ENCODE measurements around the gene SLC9A9. TPM values are rescaled to one million over a fixed set of nuclear protein-coding genes. Genes with fewer than 3 reads are reported as not detected.

SLC9A9 gene
- total RNA-seq, 1 donor from 2014 or later, result 20.4 TPM

DNA sequence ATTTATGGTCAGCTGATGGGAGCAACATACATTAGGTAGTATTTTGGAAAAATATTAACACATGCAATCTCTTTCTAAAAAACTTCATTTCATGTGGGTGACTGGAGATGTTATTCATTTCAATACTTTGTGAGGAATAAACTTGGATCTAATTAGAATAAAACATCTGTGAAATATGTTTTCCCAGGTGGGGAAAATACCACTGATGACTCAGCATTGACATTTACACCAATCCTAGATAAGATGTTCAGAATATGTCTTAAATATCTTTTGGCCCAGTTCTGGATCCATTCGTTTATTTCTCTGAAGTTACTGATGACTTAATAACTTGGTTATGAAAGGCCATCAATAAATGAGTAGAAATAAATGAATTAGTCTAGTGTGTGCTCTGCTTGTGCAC is 481.1 kb downstream of the SLC9A9 start:
- Histone ChIP-seq H3K9ac (ENCODE audit: low read depth in 1 of 3, low read length in 3 of 3) (no peak overlapping the region), H3K4me3 (ENCODE audit: low read length in 3 of 3) (no peak overlapping the region), H3K9me3 (ENCODE audit: control insufficient read depth in 3 of 3, low read length in 3 of 3) (no peaks in the 10 kb centered on the region), H3K27ac (ENCODE audit: low read depth, low read length) (no peak overlapping the region), H3K27me3 (ENCODE audit: control insufficient read depth in 3 of 3, insufficient read depth in 3 of 3, low read length in 3 of 3) (no peaks in the 10 kb centered on the region), H3K36me3 (ENCODE audit: control insufficient read depth in 3 of 3, insufficient read depth in 3 of 3, low read length in 3 of 3) (no peaks in the 10 kb centered on the region), H3K4me1 (ENCODE audit: control insufficient read depth in 3 of 3, insufficient read depth in 3 of 3, low read length in 3 of 3) (no peaks in the 10 kb centered on the region)

GRCh38 chr3:143366672-143367071 is 481.6 kb downstream of the SLC9A9 start:
- Histone ChIP-seq H3K9me3 (ENCODE audit: control insufficient read depth in 3 of 3, low read length in 3 of 3) (no peaks in the 10 kb centered on the region), H3K27me3 (ENCODE audit: control insufficient read depth in 3 of 3, insufficient read depth in 3 of 3, low read length in 3 of 3) (no peaks in the 10 kb centered on the region), H3K27ac (ENCODE audit: low read depth, low read length) (no peak overlapping the region), H3K36me3 (ENCODE audit: control insufficient read depth in 3 of 3, insufficient read depth in 3 of 3, low read length in 3 of 3) (no peaks in the 10 kb centered on the region), H3K4me3 (ENCODE audit: low read length in 3 of 3) (no peak overlapping the region), H3K9ac (ENCODE audit: low read depth in 1 of 3, low read length in 3 of 3) (no peak overlapping the region), H3K4me1 (ENCODE audit: control insufficient read depth in 3 of 3, insufficient read depth in 3 of 3, low read length in 3 of 3) (no peaks in the 10 kb centered on the region)

DNA sequence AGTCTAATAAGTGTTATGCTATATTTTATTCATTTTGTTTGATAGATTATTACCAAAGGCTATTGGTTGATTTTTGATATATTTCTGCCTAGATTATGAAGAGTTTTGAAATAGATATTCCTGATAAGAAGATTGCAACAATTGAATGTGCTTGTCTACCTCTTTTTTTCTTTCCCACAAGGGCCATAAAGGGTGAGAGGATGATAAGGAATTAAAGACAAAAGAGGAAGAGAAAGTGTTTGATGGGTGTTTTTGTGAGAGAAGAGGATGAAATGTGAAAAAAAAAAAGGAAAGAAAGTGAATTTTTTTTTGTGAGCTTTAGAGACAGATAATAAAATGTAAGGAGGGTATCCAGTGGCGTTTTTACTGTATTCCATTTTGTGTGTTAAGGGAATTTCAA is 484.3 kb downstream of the SLC9A9 start:
- Histone ChIP-seq H3K9ac (ENCODE audit: low read depth in 1 of 3, low read length in 3 of 3) (no peak overlapping the region), H3K9me3 (ENCODE audit: control insufficient read depth in 3 of 3, low read length in 3 of 3) (no peaks in the 10 kb centered on the region), H3K4me1 (ENCODE audit: control insufficient read depth in 3 of 3, insufficient read depth in 3 of 3, low read length in 3 of 3) (no peaks in the 10 kb centered on the region), H3K27ac (ENCODE audit: low read depth, low read length) (no peak overlapping the region), H3K36me3 (ENCODE audit: control insufficient read depth in 3 of 3, insufficient read depth in 3 of 3, low read length in 3 of 3) (no peaks in the 10 kb centered on the region), H3K27me3 (ENCODE audit: control insufficient read depth in 3 of 3, insufficient read depth in 3 of 3, low read length in 3 of 3) (no peaks in the 10 kb centered on the region), H3K4me3 (ENCODE audit: low read length in 3 of 3) (no peak overlapping the region)

- no peak overlapping the region for H3K4me3 ChIP-seq (ENCODE audit: low read length in 3 of 3)
- H3K9ac ChIP-seq (ENCODE audit: low read depth in 1 of 3, low read length in 3 of 3), result no peak overlapping the region
- no peaks in the 10 kb centered on the region for H3K9me3 ChIP-seq (ENCODE audit: control insufficient read depth in 3 of 3, low read length in 3 of 3)
- H3K4me1 ChIP-seq (ENCODE audit: control insufficient read depth in 3 of 3, insufficient read depth in 3 of 3, low read length in 3 of 3), result no peaks in the 10 kb centered on the region
- no peaks in the 10 kb centered on the region for H3K36me3 ChIP-seq (ENCODE audit: control insufficient read depth in 3 of 3, insufficient read depth in 3 of 3, low read length in 3 of 3)
- no peaks in the 10 kb centered on the region for H3K27me3 ChIP-seq (ENCODE audit: control insufficient read depth in 3 of 3, insufficient read depth in 3 of 3, low read length in 3 of 3)
- no peak overlapping the region for H3K27ac ChIP-seq (ENCODE audit: low read depth, low read length)
These were observed 485.0 kb downstream of the SLC9A9 start for GRCh38 chr3:143363276-143363675.

DNA sequence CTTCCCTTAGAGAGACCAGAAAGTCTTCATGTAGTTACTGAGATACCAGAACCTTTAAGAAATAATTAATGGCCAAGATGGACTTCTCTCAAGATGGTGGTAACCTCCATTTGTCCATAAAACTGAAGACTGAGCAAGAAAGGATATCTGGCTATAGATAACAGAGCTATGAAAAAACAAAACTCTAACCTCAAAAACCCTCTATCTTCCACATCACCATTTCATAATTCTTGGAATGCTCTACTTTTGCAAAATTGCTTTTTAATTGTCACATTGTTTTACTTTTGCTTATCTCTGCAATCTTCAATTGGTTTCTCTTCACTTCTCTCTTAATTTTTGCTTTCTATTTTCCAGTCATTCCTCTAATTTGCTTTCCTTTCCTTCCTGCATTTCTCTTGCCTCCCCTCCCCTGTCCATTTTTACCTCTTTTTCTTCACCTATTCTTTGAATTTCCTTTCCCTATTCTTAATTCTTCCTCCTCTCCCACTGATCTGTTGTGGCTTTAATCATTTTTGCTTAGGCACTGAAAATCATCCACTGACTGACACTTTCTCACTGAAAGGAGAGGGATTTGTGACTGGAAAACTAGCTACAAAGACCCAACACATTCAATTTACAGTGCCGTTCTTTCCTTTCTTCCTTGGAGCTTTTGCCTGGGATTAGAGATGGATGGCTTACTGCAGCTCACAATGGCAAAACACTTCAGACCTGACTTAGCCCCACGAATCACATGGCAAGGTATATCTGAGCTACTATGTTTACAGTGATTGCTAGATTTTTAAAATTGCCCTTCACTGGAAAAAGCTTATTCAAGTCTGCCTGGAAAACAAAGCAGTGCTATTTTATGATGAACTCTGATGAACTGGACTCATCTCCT is 485.9 kb downstream of the SLC9A9 start:
- Histone ChIP-seq H3K4me1 (ENCODE audit: control insufficient read depth in 3 of 3, insufficient read depth in 3 of 3, low read length in 3 of 3) (no peaks in the 10 kb centered on the region), H3K36me3 (ENCODE audit: control insufficient read depth in 3 of 3, insufficient read depth in 3 of 3, low read length in 3 of 3) (no peaks in the 10 kb centered on the region), H3K27ac (ENCODE audit: low read depth, low read length) (no peak overlapping the region), H3K4me3 (ENCODE audit: low read length in 3 of 3) (no peak overlapping the region), H3K9me3 (ENCODE audit: control insufficient read depth in 3 of 3, low read length in 3 of 3) (no peaks in the 10 kb centered on the region), H3K27me3 (ENCODE audit: control insufficient read depth in 3 of 3, insufficient read depth in 3 of 3, low read length in 3 of 3) (no peaks in the 10 kb centered on the region), H3K9ac (ENCODE audit: low read depth in 1 of 3, low read length in 3 of 3) (no peak overlapping the region)

- Histone ChIP-seq H3K27ac (ENCODE audit: low read depth, low read length) (no peak overlapping the region), H3K4me1 (ENCODE audit: control insufficient read depth in 3 of 3, insufficient read depth in 3 of 3, low read length in 3 of 3) (no peaks in the 10 kb centered on the region), H3K36me3 (ENCODE audit: control insufficient read depth in 3 of 3, insufficient read depth in 3 of 3, low read length in 3 of 3) (no peaks in the 10 kb centered on the region), H3K9me3 (ENCODE audit: control insufficient read depth in 3 of 3, low read length in 3 of 3) (no peaks in the 10 kb centered on the region), H3K27me3 (ENCODE audit: control insufficient read depth in 3 of 3, insufficient read depth in 3 of 3, low read length in 3 of 3) (no peaks in the 10 kb centered on the region), H3K9ac (ENCODE audit: low read depth in 1 of 3, low read length in 3 of 3) (no peak overlapping the region), H3K4me3 (ENCODE audit: low read length in 3 of 3) (no peak overlapping the region)
These were observed 486.7 kb downstream of the SLC9A9 start for GRCh38 chr3:143361589-143361988.

DNA sequence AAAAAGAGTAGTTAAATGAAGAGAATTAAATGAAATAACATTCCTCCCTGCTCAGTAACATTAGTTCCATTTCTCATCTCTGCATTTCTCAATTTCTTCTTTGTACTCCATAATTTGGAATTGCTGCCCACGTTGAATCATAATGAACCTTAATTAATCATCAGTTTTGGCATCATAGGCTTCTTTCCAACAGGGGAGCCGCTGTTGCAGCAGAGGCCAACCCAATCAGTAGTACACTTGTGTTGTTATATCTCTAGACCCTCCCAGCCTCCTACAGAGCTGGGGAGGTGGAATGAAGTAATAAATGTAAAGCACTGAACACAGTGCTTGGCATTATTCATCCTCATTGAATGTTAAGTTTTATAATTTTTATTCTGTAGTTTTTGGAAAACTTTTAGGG is 488.0 kb downstream of the SLC9A9 start:
- H3K27me3 ChIP-seq (ENCODE audit: control insufficient read depth in 3 of 3, insufficient read depth in 3 of 3, low read length in 3 of 3), result no peaks in the 10 kb centered on the region
- H3K36me3 ChIP-seq (ENCODE audit: control insufficient read depth in 3 of 3, insufficient read depth in 3 of 3, low read length in 3 of 3), result no peaks in the 10 kb centered on the region
- H3K9me3 ChIP-seq (ENCODE audit: control insufficient read depth in 3 of 3, low read length in 3 of 3), result no peaks in the 10 kb centered on the region
- no peak overlapping the region for H3K4me3 ChIP-seq (ENCODE audit: low read length in 3 of 3)
- H3K9ac ChIP-seq (ENCODE audit: low read depth in 1 of 3, low read length in 3 of 3), result no peak overlapping the region
- no peak overlapping the region for H3K27ac ChIP-seq (ENCODE audit: low read depth, low read length)
- H3K4me1 ChIP-seq (ENCODE audit: control insufficient read depth in 3 of 3, insufficient read depth in 3 of 3, low read length in 3 of 3), result no peaks in the 10 kb centered on the region

DNA sequence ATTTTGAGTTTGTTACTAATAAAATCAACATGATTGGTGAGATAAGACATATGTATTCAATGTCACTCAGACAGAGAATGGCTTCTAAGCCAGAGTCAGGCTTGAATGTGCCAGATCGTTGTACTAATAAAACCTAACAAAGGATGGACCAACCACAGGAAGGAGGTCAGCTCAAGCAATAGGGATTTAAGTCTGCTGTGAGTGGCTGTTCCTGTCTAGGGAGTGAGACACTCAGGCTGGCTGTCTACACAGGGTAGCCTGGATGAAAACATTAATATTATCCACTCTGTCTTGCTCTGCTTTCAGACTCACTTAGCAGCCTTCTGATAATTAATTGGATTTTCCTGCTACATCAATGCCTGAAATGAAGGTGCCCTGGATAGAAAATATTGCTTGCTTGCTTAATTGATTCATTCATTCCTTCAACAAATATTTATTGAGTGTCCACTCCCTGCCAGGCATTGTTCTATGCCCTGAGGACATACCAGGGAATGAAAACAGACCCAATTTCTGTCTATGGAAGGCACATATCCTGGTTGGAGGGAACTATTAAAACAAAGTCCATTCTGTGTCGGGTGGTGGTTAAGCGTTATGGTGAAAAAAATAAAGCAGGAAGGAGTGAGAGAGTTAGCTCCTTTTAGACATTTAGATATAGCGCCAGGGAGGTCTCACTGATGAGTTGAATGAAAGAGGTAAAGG is 489.3 kb downstream of the SLC9A9 start:
- Histone ChIP-seq H3K9me3 (ENCODE audit: control insufficient read depth in 3 of 3, low read length in 3 of 3) (no peaks in the 10 kb centered on the region), H3K27me3 (ENCODE audit: control insufficient read depth in 3 of 3, insufficient read depth in 3 of 3, low read length in 3 of 3) (no peaks in the 10 kb centered on the region), H3K9ac (ENCODE audit: low read depth in 1 of 3, low read length in 3 of 3) (no peak overlapping the region), H3K36me3 (ENCODE audit: control insufficient read depth in 3 of 3, insufficient read depth in 3 of 3, low read length in 3 of 3) (no peaks in the 10 kb centered on the region), H3K4me3 (ENCODE audit: low read length in 3 of 3) (no peak overlapping the region), H3K27ac (ENCODE audit: low read depth, low read length) (no peak overlapping the region), H3K4me1 (ENCODE audit: control insufficient read depth in 3 of 3, insufficient read depth in 3 of 3, low read length in 3 of 3) (no peaks in the 10 kb centered on the region)

DNA sequence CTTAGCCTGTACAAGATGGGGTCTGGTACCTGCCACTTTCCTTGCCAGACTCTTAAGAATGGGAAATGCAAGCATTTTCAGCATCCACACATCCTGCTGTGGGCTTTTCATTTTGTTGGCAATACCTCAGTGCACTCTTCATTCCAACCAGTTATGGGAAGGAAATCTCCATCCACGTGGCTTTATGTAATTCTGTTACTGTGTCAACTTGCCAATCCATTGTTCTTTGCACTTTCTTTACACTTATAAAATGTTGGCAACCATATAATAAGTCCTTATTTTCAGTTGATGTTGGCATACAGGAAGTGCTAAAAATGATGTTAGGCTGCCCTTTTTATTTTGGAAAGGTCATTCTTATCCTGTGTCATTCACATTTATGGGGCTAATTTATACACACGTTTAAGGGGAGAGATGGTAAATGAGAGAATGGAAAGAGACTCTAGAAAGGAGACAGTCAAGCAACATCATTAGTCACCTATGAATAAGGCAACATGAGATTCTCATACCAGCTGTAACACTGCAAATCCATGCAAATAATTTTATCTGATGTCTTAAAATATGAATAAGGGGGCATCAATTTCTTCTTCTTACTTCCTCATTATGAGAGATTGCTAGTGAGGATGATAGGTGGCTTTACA is 490.0 kb downstream of the SLC9A9 start:
- Histone ChIP-seq H3K4me3 (ENCODE audit: low read length in 3 of 3) (no peak overlapping the region), H3K36me3 (ENCODE audit: control insufficient read depth in 3 of 3, insufficient read depth in 3 of 3, low read length in 3 of 3) (no peaks in the 10 kb centered on the region), H3K4me1 (ENCODE audit: control insufficient read depth in 3 of 3, insufficient read depth in 3 of 3, low read length in 3 of 3) (no peaks in the 10 kb centered on the region), H3K27me3 (ENCODE audit: control insufficient read depth in 3 of 3, insufficient read depth in 3 of 3, low read length in 3 of 3) (no peaks in the 10 kb centered on the region), H3K9me3 (ENCODE audit: control insufficient read depth in 3 of 3, low read length in 3 of 3) (no peaks in the 10 kb centered on the region), H3K9ac (ENCODE audit: low read depth in 1 of 3, low read length in 3 of 3) (no peak overlapping the region), H3K27ac (ENCODE audit: low read depth, low read length) (no peak overlapping the region)

GRCh38 chr3:143357700-143358099 is 490.6 kb downstream of the SLC9A9 start:
- no peaks in the 10 kb centered on the region for H3K4me1 ChIP-seq (ENCODE audit: control insufficient read depth in 3 of 3, insufficient read depth in 3 of 3, low read length in 3 of 3)
- no peak overlapping the region for H3K4me3 ChIP-seq (ENCODE audit: low read length in 3 of 3)
- H3K27ac ChIP-seq (ENCODE audit: low read depth, low read length), result no peak overlapping the region
- no peak overlapping the region for H3K9ac ChIP-seq (ENCODE audit: low read depth in 1 of 3, low read length in 3 of 3)
- H3K9me3 ChIP-seq (ENCODE audit: control insufficient read depth in 3 of 3, low read length in 3 of 3), result no peaks in the 10 kb centered on the region
- H3K36me3 ChIP-seq (ENCODE audit: control insufficient read depth in 3 of 3, insufficient read depth in 3 of 3, low read length in 3 of 3), result no peaks in the 10 kb centered on the region
- no peaks in the 10 kb centered on the region for H3K27me3 ChIP-seq (ENCODE audit: control insufficient read depth in 3 of 3, insufficient read depth in 3 of 3, low read length in 3 of 3)
